SK-N-MC (cell line): ENCODE data around the gene TRPM5.

Experiments used
- EZH2 ChIP-seq: fragments of 200-600 bp; sonication (generic); IDR thresholded peaks from one replicate; pipeline ENCODE4 v1.6.1; 2017; ENCODE audit warnings: antibody characterized with exemption
- FOXP2 ChIP-seq: optimal IDR thresholded peaks from 2 replicates; pipeline ENCODE3; 2011; ENCODE audit warnings: mild to moderate bottlenecking, moderate library complexity; ENCODE audit not compliant: insufficient read depth; ENCODE audit errors: extremely low read length, control extremely low read depth
- POLR2AphosphoS5 ChIP-seq: IDR thresholded peaks from 2 replicates; pipeline ENCODE4 v1.6.1; 2012; ENCODE audit warnings: mild to moderate bottlenecking, low read depth, low read length, borderline replicate concordance

DNA sequence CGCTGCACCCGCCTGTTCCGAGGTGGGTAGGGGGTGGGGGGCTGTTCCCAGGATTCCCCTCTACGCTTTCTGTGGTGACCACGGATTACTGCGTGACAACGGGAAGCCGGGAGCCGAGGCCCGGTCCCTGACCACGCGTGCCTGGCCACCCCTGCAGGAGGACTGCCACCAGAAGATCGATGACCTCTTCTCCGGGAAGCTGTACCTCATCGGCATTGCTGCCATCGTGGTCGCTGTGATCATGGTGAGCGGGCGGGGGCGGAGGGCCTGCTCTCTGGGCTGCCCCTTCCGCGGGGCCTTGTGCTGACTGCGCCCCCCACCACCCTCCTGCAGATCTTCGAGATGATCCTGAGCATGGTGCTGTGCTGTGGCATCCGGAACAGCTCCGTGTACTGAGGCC is 47.8 kb downstream of the TRPM5 start:
- TF ChIP-seq EZH2: no peak
- no peak for TF ChIP-seq POLR2AphosphoS5
- TF ChIP-seq FOXP2: no peak
